Measurements from ENCODE around the gene SMIM35.

SMIM35 gene

DNA sequence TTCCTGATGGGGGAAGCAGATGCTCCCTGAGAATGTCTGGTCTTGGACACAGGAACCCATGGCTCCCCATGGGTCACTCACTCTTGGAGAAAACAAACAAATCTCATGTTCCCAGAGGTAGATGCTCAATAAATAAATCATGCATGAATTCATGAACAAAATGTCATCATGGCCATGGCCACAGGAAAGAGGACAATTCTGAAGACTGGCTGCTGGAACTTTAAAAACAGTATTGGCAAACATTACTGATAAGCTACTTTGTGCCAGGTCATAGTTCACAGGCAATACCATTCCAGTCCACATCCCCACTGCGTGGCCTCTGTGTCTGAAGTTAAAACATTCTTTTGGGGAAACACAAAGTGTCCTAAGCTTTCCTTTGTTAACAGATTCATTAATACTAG is 9.2 kb upstream of the SMIM35 start (continued):
- TF ChIP-seq, protein P1, sequence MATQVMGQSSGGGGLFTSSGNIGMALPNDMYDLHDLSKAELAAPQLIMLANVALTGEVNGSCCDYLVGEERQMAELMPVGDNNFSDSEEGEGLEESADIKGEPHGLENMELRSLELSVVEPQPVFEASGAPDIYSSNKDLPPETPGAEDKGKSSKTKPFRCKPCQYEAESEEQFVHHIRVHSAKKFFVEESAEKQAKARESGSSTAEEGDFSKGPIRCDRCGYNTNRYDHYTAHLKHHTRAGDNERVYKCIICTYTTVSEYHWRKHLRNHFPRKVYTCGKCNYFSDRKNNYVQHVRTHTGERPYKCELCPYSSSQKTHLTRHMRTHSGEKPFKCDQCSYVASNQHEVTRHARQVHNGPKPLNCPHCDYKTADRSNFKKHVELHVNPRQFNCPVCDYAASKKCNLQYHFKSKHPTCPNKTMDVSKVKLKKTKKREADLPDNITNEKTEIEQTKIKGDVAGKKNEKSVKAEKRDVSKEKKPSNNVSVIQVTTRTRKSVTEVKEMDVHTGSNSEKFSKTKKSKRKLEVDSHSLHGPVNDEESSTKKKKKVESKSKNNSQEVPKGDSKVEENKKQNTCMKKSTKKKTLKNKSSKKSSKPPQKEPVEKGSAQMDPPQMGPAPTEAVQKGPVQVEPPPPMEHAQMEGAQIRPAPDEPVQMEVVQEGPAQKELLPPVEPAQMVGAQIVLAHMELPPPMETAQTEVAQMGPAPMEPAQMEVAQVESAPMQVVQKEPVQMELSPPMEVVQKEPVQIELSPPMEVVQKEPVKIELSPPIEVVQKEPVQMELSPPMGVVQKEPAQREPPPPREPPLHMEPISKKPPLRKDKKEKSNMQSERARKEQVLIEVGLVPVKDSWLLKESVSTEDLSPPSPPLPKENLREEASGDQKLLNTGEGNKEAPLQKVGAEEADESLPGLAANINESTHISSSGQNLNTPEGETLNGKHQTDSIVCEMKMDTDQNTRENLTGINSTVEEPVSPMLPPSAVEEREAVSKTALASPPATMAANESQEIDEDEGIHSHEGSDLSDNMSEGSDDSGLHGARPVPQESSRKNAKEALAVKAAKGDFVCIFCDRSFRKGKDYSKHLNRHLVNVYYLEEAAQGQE (tag by site-specific recombination; IDR thresholded peaks at IDR 0.05), result no peak
- TF ChIP-seq, protein P2, sequence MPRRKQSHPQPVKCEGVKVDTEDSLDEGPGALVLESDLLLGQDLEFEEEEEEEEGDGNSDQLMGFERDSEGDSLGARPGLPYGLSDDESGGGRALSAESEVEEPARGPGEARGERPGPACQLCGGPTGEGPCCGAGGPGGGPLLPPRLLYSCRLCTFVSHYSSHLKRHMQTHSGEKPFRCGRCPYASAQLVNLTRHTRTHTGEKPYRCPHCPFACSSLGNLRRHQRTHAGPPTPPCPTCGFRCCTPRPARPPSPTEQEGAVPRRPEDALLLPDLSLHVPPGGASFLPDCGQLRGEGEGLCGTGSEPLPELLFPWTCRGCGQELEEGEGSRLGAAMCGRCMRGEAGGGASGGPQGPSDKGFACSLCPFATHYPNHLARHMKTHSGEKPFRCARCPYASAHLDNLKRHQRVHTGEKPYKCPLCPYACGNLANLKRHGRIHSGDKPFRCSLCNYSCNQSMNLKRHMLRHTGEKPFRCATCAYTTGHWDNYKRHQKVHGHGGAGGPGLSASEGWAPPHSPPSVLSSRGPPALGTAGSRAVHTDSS (tag by site-specific recombination; IDR thresholded peaks at IDR 0.05), result no peak
- TF ChIP-seq KLF1 (tag by site-specific recombination; IDR thresholded peaks at IDR 0.05), result no peak

DNA sequence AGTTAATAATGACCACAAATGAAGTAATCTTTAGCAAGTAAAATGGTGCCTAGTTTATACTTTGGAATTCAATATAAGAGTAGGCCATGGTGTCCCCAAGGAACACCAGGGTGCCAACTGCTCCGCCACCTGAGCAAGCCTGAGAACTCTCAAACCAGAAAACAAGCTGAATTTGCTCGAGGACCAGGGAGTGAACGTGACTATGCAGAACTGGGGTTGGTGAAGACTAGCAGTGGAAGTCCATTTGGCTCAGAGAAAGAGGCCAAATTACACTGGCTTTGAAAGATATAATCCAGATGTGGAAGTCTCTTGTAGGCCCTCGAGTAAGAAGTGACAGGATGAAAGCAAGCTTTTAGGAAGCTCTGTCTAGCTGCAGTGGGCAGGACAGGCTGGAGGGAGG is 8.7 kb upstream of the SMIM35 start:
- Histone ChIP-seq H3K27ac (ENCODE audit: extremely low read depth, low read depth, low read length) (no peak overlapping the region), H3K36me3 (ENCODE audit: control insufficient read depth in 2 of 2, insufficient read depth in 1 of 2, low read length in 2 of 2) (no peaks in the 10 kb centered on the region), H3K9me3 (ENCODE audit: control insufficient read depth, insufficient read depth, low read depth, low read length) (no peaks in the 10 kb centered on the region), H3K4me3 (ENCODE audit: low read depth, low read length) (no peak overlapping the region), H3K4me1 (ENCODE audit: control insufficient read depth, insufficient read depth, low read length) (no peaks in the 10 kb centered on the region)
- ChIA-PET CTCF (no interaction called here), POLR2A (no interaction called here)
- TF ChIP-seq ZNF670 (tag by site-specific recombination; IDR thresholded peaks at IDR 0.05; ENCODE audit: low read depth), result no peak
- no peak for TF ChIP-seq ZNF610 (tag by site-specific recombination; IDR thresholded peaks at IDR 0.05; ENCODE audit: borderline replicate concordance)
- TF ChIP-seq ZNF138 (tag by site-specific recombination; IDR thresholded peaks at IDR 0.05; ENCODE audit: borderline replicate concordance), result no peak
- no peak for TF ChIP-seq ZBTB21 (tag by site-specific recombination; IDR thresholded peaks at IDR 0.05)
- TF ChIP-seq, protein P3, sequence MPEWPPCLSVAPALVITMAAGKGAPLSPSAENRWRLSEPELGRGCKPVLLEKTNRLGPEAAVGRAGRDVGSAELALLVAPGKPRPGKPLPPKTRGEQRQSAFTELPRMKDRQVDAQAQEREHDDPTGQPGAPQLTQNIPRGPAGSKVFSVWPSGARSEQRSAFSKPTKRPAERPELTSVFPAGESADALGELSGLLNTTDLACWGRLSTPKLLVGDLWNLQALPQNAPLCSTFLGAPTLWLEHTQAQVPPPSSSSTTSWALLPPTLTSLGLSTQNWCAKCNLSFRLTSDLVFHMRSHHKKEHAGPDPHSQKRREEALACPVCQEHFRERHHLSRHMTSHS (tag by site-specific recombination; IDR thresholded peaks at IDR 0.05), result no peak
- TF ChIP-seq ZNF114 (tag by site-specific recombination; IDR thresholded peaks at IDR 0.05), result no peak
- no peak for TF ChIP-seq ZNF747 (tag by site-specific recombination; IDR thresholded peaks at IDR 0.05)
- no peak for TF ChIP-seq ZNF16 (tag by site-specific recombination; IDR thresholded peaks at IDR 0.05; ENCODE audit: low read depth)
- TF ChIP-seq ZNF214 (tag by site-specific recombination; IDR thresholded peaks at IDR 0.05; ENCODE audit: borderline replicate concordance), result no peak
- TF ChIP-seq RBAK (tag by site-specific recombination; IDR thresholded peaks at IDR 0.05), result no peak
- TF ChIP-seq KLF9 (tag by site-specific recombination; IDR thresholded peaks at IDR 0.05; ENCODE audit: low read depth), result no peak
- no peak for TF ChIP-seq TRIM28 (IDR thresholded peaks at IDR 0.05; ENCODE audit: borderline replicate concordance, low read length)
- TF ChIP-seq ZNF555 (tag by site-specific recombination; conservative IDR thresholded peaks at IDR 0.05), result no peak

DNA sequence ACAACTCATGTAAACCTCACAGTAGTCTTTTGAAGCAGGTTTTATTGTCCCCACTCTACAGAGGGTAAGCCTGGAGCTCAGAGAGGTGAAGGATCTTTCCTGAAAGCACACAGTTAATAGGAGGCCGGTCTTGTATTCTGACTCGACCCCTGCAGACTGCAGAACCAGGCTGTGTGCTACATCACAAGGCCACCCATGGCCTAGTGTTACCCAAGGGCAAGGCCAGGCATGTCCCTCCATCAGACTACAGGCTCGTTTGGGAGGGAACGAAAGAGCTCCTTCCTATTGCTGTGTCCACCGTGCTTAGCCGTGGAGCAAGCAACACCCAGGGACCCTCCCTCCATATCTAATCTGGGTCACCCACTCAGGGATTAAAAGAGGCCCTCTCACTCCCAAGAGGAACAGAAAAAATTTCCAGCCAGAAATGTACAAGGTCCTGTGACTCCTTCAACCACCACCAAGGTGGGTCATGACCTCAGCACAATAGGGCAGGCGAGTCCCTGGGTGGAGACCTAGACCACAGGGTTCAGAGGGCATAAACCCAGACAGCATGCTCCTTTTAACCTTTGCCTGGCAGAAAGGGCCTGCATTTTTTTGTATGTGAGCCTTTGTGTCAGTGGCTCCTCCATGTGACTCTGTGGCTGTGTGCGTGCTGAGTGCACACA is 6.3 kb upstream of the SMIM35 start:
- CTCF ChIA-PET, result no interaction called here
- TF ChIP-seq ZBTB17 (tag by site-specific recombination; IDR thresholded peaks at IDR 0.05), result no peak
- TF ChIP-seq ZNF660 (tag by site-specific recombination; IDR thresholded peaks at IDR 0.05), result no peak
- H3K4me1 ChIP-seq (ENCODE audit: control insufficient read depth, insufficient read depth, low read length), result no peaks in the 10 kb centered on the region
- no peaks in the 10 kb centered on the region for H3K9me3 ChIP-seq (ENCODE audit: control insufficient read depth, insufficient read depth, low read depth, low read length)
- POLR2A ChIA-PET, result no interaction called here
- no peak overlapping the region for H3K27ac ChIP-seq (ENCODE audit: extremely low read depth, low read depth, low read length)
- no peaks in the 10 kb centered on the region for H3K36me3 ChIP-seq (ENCODE audit: control insufficient read depth in 2 of 2, insufficient read depth in 1 of 2, low read length in 2 of 2)
- H3K4me3 ChIP-seq (ENCODE audit: low read depth, low read length), result no peak overlapping the region
